ENCODE measurements around the gene TRIO. TPM values are rescaled to one million over a fixed set of nuclear protein-coding genes. Genes with fewer than 3 reads are reported as not detected.

TRIO gene
- total and polyA plus RNA-seq, 5 experiments from 2014 or later = 0.69 to 8.3 (median 4.0) TPM; not detected in 1

DNA sequence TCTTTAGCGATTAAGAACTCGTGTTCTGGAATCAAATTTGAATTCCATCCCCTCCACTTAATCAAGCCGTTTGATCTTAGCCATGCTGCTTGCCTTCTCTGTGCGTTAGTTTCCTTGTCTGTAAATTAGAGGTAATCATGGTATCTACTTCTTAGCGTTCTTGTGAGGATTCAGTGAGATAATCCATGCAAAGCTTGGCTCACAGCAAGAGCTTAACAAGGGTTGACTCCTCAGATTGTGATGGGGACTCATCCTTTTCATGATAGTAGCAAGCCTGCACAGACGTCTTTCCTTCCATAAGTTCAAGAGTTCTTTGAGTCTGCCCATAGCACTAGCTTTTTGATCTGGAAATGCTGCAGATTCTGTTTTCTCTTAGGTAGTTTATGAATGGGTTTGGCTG is 72.8 kb downstream of the TRIO start:
- H3K27ac Mint-ChIP-seq = no peak overlapping the region
- DNase-seq (no peak), ATAC-seq (no peak)
- H3K36me3 Mint-ChIP-seq = no peaks in the 10 kb centered on the region
- peaks cover 0 to 39% (median 6%) of the 10 kb centered on the region in 4 donors for H3K4me1 Mint-ChIP-seq
- peaks cover 3 to 30% (median 11%) of the 10 kb centered on the region in 5 donors for H3K27me3 Mint-ChIP-seq
- POLR2A ChIA-PET = no interaction called here
- no peaks in the 10 kb centered on the region for H3K9me3 Mint-ChIP-seq
- H3K4me3 Mint-ChIP-seq = no peak overlapping the region

DNA sequence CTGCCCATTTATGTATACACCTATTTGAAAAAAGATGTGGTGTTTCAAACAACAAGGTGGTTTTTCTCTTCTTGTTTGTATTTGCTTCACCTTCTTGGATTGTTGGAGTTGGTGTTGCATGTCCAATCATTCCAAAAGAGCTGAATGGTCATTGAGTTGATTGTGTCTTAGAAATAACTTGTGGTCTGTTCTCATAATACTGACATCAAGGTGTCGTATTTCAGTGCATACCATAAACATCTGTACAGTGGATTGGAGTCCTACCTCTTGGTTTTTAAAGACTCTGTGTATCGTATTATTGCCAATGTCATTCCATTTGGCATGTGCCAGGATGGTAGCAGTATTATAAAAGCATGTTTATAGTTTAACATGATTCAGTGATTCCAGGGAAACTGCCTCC is 73.2 kb downstream of the TRIO start:
- Mint-ChIP-seq H3K27me3 (peaks cover 3 to 30% (median 11%) of the 10 kb centered on the region in 5 donors), H3K27ac (no peak overlapping the region), H3K36me3 (peaks cover 0 to 3% (median 0%) of the 10 kb centered on the region in 3 donors), H3K4me1 (peaks cover 1 to 37% (median 8%) of the 10 kb centered on the region in 4 donors), H3K9me3 (peaks cover 0 to 1% (median 0%) of the 10 kb centered on the region in 9 donors), H3K4me3 (no peak overlapping the region)
- DNase-seq (no peak), ATAC-seq (no peak)
- POLR2A ChIA-PET = no interaction called here

DNA sequence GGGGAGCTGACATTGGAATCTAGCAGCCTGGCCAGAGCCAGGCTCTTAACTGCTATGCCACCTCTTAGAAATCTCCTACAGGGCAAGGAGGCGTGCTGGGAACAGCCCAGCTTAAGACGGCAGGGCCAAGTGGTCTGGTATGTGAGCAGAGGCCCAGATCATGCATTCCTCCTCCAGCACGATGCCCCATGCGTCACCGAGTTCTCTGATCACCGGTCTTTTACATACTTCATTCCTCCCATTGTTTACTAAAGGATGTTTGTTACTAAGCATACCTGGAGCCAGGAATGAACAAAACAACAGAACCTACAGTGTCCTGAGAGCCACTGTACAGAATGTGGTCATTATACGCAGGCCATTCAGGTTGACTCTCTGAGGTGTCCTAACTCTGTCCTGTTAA is 73.8 kb downstream of the TRIO start:
- Mint-ChIP-seq H3K4me3 (no peak overlapping the region), H3K27me3 (peaks cover 3 to 30% (median 13%) of the 10 kb centered on the region in 5 donors), H3K36me3 (peaks cover 0 to 5% (median 0%) of the 10 kb centered on the region in 3 donors), H3K4me1 (peaks cover 2 to 39% (median 14%) of the 10 kb centered on the region in 4 donors), H3K27ac (no peak overlapping the region), H3K9me3 (peaks cover 0 to 3% (median 0%) of the 10 kb centered on the region in 9 donors)
- DNase-seq = no peak
- ATAC-seq = no peak
- POLR2A ChIA-PET = no interaction called here

DNA sequence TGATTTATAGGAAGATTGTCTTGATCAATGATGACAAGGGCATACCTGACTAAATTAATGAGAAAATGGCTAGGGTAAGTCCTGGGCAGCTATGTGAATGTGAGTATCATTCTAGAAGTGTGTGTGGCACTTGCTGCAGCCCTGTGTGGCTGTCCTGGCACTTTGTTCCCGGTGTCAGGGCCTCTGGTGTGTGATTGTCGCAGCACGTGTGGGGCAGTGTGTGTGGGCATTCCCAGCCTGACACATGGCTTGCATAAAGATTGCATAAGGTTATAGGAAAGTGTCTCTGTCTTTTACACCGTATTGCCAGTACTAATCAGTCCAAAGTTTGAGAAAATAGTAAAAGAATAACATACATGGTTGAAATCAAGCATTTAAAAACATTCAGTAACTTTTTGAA is 74.4 kb downstream of the TRIO start:
- Mint-ChIP-seq H3K27me3 (peaks cover 1 to 32% (median 13%) of the 10 kb centered on the region in 5 donors), H3K36me3 (peaks cover 0 to 5% (median 0%) of the 10 kb centered on the region in 3 donors), H3K27ac (no peak overlapping the region), H3K4me3 (no peak overlapping the region), H3K9me3 (peaks cover 0 to 3% (median 0%) of the 10 kb centered on the region in 9 donors), H3K4me1 (peaks cover 2 to 32% (median 14%) of the 10 kb centered on the region in 4 donors)
- DNase-seq (no peak), ATAC-seq (no peak)
- POLR2A ChIA-PET = no interaction called here

DNA sequence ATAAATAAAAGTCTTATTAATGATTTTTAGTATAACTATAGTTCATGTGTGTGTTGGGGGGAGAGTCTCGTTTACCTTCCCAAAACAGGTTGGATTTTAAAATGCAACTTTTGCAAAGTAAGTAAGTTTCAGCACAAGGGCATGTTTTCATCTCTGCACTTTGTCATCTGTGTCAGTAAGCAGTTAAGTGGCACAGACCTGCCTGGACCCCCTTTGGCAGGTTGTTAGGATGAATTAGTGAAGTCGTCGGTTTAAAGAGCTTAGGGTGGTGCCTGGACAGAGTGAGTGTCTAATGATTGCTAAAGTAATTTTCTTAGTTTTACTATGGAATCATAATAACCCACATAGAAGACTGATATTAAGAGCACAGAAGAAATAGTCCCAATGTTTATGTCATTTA is 74.9 kb downstream of the TRIO start:
- Mint-ChIP-seq H3K27ac (peak overlapping the region in 1 of 10 donors; percentile 11), H3K4me3 (no peak overlapping the region), H3K9me3 (peaks cover 0 to 3% (median 0%) of the 10 kb centered on the region in 9 donors), H3K36me3 (peaks cover 0 to 5% (median 0%) of the 10 kb centered on the region in 3 donors), H3K4me1 (peaks cover 2 to 34% (median 16%) of the 10 kb centered on the region in 4 donors), H3K27me3 (peaks cover 1 to 36% (median 18%) of the 10 kb centered on the region in 5 donors)
- ATAC-seq (no peak), DNase-seq (no peak)
- POLR2A ChIA-PET = no interaction called here

DNA sequence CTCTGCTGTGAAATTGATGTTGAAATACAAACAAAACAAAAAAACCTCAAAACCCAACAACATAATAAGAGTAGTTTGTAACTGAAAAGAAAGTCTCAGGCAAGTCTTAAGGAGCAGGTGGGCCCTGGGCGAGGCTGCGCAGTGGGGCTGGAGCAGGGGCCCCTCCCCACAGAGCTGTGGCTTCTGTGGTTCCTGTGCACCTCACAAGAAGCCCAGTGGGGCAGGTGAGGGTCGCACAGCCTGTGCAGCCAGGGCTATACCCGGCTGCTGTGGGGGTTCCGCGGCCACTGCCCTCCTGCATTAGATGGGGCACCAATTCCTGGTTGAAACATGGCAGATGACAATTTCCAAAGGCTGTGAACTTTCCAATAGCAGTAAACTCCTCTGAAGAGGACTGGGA is 75.3 kb downstream of the TRIO start:
- peaks cover 1 to 40% (median 21%) of the 10 kb centered on the region in 5 donors for H3K27me3 Mint-ChIP-seq
- ATAC-seq (no peak), DNase-seq (no peak)
- peaks cover 0 to 5% (median 0%) of the 10 kb centered on the region in 3 donors for H3K36me3 Mint-ChIP-seq
- POLR2A ChIA-PET = no interaction called here
- H3K27ac Mint-ChIP-seq = no peak overlapping the region
- no peak overlapping the region for H3K4me3 Mint-ChIP-seq
- H3K9me3 Mint-ChIP-seq = peaks cover 0 to 3% (median 0%) of the 10 kb centered on the region in 9 donors
- H3K4me1 Mint-ChIP-seq = peaks cover 2 to 38% (median 20%) of the 10 kb centered on the region in 4 donors

DNA sequence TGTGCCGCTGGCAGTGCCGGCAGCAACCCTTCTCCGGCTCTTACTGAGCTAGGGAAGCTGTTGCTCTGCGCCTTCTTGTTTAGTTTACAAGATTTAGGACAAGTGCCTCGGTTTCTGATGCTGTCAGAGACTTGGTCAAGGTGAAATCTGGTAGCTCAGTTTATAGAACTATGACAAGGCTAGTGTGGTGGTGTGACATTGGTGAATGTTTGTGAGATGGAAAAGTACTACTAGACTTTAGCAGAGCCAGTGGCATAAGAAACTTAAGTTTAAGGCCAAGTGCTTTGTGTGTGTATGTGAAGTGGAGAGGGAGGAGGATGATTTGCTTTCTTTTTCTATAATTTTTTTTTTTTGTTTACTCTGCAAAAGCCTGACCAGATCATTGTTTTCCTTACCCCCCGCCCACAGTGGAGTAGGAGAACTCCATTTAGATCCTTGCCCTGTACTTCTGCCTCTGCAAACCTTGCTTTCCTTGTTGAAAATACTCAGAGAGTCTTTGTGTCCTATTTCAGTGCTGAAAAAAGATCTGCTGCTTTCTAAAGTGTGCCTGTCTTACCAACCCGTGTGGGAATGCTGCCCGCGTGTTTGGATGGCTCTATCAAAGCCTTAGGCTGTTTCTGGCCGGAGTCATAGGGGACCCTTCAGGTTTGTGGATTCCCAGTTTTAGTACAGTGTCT is 75.9 kb downstream of the TRIO start:
- no peak overlapping the region for H3K27ac Mint-ChIP-seq
- no peak overlapping the region for H3K4me3 Mint-ChIP-seq
- POLR2A ChIA-PET = no interaction called here
- peaks cover 1 to 40% (median 21%) of the 10 kb centered on the region in 5 donors for H3K27me3 Mint-ChIP-seq
- ATAC-seq (no peak), DNase-seq (no peak)
- peaks cover 0 to 3% (median 0%) of the 10 kb centered on the region in 9 donors for H3K9me3 Mint-ChIP-seq
- peaks cover 0 to 5% (median 0%) of the 10 kb centered on the region in 3 donors for H3K36me3 Mint-ChIP-seq
- peaks cover 2 to 39% (median 21%) of the 10 kb centered on the region in 4 donors for H3K4me1 Mint-ChIP-seq

DNA sequence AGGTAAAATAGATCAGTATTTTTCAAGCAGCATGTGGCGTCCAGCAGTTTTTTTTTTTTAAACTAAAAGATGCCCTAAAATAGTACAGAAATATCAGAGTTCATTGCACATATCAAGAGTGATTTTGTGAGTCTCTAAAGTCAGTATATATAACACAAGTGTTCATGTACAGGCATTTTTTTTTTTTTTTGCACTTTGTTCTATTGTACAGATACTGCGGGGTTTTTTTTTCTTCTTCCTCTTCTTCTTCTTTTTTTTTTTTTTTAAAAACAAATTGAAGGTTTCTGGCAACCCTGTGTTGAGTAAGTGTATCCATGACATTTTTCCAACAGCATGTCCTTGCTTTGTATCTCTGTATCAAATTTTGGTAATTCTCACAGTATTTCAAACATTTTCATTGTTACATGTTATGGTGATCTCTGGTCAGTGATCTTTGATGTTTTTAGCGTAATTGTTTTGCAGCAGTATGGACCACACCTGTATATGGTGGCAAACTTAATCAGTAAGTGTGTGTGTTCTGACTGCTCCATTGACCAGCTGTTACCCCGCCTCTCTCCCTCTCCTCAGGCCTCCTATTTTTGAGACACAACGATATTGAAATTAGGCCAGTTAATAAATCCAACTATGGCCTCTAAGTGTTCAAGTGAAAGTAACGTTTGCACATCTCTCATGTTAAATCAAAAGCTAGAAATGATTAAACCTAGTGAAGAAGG is 76.8 kb downstream of the TRIO start:
- Mint-ChIP-seq H3K9me3 (peaks cover 0 to 3% (median 0%) of the 10 kb centered on the region in 9 donors), H3K27me3 (peaks cover 1 to 40% (median 23%) of the 10 kb centered on the region in 5 donors), H3K27ac (no peak overlapping the region), H3K4me3 (no peak overlapping the region), H3K4me1 (peaks cover 2 to 39% (median 21%) of the 10 kb centered on the region in 4 donors), H3K36me3 (peaks cover 0 to 5% (median 0%) of the 10 kb centered on the region in 3 donors)
- ATAC-seq (no peak), DNase-seq (no peak)
- POLR2A ChIA-PET = no interaction called here

DNA sequence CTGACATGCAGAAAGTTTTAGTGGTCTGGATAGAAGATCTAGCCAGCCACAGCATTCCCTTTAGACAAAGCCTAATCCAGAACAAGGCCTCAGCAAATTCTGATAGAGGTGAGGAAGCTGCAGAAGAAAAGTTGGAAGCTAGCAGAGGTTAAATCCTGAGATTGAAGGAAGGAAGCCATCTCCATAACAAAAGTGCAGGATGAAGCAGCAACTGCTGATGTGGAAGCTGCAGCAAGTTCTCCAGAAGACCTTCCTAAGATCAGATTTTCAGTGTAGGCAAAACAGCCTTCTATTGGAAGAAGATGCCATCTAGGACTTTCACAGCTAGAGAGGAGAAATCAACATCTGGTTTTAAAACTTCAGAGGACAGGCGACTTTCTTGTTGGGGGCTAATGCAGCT is 77.5 kb downstream of the TRIO start:
- ATAC-seq = no peak
- DNase-seq = no peak
- POLR2A ChIA-PET = no interaction called here

DNA sequence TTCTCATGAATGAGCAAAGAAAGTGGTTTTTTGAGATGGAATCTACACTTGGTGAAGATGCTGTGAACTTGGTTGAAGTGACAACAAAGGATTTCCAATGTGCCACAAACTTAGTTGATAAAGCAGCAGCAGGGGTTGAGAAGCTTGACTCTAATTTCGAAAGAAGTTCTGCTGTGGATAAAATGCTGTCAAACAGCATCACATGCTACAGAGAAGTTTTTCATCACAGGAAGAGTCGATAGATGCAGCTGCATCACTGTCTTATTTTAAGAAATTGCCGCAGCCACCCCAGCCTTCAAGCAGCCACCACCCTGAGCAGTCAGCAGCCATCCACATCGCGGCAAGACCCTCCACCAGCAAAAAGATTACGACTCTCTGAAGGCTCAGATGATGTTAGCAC is 78.6 kb downstream of the TRIO start:
- Mint-ChIP-seq H3K27me3 (peaks cover 1 to 35% (median 23%) of the 10 kb centered on the region in 5 donors), H3K27ac (peak overlapping the region in 1 of 10 donors; percentile 42), H3K4me1 (peaks cover 2 to 41% (median 21%) of the 10 kb centered on the region in 4 donors), H3K36me3 (peaks cover 0 to 5% (median 0%) of the 10 kb centered on the region in 3 donors), H3K9me3 (peaks cover 0 to 3% (median 0%) of the 10 kb centered on the region in 9 donors), H3K4me3 (peak overlapping the region in 1 of 10 donors; percentile 50)
- POLR2A ChIA-PET = no interaction called here
- DNase-seq = peak in 1 of 10 donors; percentile 4
- no peak for ATAC-seq

More for the DNA sequence above, 77.5 kb downstream of the TRIO start:
- no peak overlapping the region for H3K27ac Mint-ChIP-seq
- H3K9me3 Mint-ChIP-seq = peaks cover 0 to 3% (median 0%) of the 10 kb centered on the region in 9 donors
- H3K36me3 Mint-ChIP-seq = peaks cover 0 to 5% (median 0%) of the 10 kb centered on the region in 3 donors
- H3K4me1 Mint-ChIP-seq = peaks cover 2 to 41% (median 21%) of the 10 kb centered on the region in 4 donors
- H3K27me3 Mint-ChIP-seq = peaks cover 1 to 38% (median 23%) of the 10 kb centered on the region in 5 donors
- H3K4me3 Mint-ChIP-seq = no peak overlapping the region

DNA sequence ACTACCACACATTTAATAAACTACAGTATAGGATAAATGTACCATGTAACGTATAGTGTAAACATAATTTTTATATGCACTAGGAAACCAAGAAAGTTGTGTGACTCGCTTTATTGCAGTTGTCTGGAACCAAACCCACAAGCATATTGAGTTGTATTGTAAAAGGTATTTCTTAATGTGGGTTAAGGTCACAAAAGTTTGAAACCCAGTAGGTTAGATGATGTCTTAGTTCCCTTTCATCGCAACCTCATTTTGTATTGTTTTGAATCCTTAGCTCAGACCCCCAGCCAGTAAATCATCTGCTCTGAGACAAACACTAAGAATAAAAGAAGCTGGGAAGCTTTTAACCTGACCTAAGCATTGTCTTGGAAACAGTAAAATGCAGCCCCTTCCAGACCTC is 79.1 kb downstream of the TRIO start:
- H3K4me1 Mint-ChIP-seq = peaks cover 2 to 41% (median 21%) of the 10 kb centered on the region in 4 donors
- no peak overlapping the region for H3K27ac Mint-ChIP-seq
- H3K4me3 Mint-ChIP-seq = no peak overlapping the region
- no peak for DNase-seq
- POLR2A ChIA-PET = no interaction called here
- peaks cover 0 to 5% (median 0%) of the 10 kb centered on the region in 3 donors for H3K36me3 Mint-ChIP-seq
- no peak for ATAC-seq
- peaks cover 0 to 3% (median 0%) of the 10 kb centered on the region in 9 donors for H3K9me3 Mint-ChIP-seq
- H3K27me3 Mint-ChIP-seq = peaks cover 1 to 35% (median 20%) of the 10 kb centered on the region in 5 donors

DNA sequence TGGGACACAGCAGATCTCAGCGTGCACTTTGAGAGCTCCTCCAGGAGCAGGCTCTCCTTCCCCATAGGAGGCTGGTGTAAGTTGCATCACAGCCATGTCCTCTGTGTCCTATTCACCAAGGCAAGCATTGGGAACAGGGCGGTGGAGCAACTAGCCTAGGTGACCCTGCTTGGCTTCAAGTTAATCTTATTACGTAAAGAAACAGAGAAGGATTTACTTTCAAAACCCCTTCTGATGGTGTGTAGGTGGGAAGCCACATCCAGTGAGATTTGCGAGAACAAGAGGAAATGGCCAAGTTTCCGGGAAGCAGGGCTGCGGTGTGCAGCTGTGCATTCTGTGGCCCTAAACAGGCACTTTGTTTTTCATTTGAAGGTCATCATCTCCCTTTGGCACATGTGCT is 80.2 kb downstream of the TRIO start:
- Mint-ChIP-seq H3K9me3 (peaks cover 0 to 3% (median 0%) of the 10 kb centered on the region in 9 donors), H3K27ac (peak overlapping the region in 1 of 10 donors; percentile 49), H3K36me3 (peaks cover 0 to 5% (median 0%) of the 10 kb centered on the region in 3 donors), H3K27me3 (peaks cover 0 to 33% (median 16%) of the 10 kb centered on the region in 5 donors), H3K4me3 (peak overlapping the region in 2 of 10 donors; percentile 11 to 24), H3K4me1 (peaks cover 2 to 33% (median 19%) of the 10 kb centered on the region in 4 donors)
- POLR2A ChIA-PET = no interaction called here
- no peak for ATAC-seq
- DNase-seq = no peak
